T-helper 2 cell treated with Interferon-gamma antibody and Interleukin-4, amounts not matched to agents 5 μg/mL and 100 μg/mL, for 36 hours (primary cell): ENCODE measurements around the gene REXO4.
A peak's percentile ranks its signal among the peaks of the same experiment; 100 is the strongest.
"Not testable (repeated sequence)": the region's sequence is repeated elsewhere in the genome, so short reads cannot be mapped to it uniquely, and the experiment has no call there.

Experiments used
- DNase-seq: peaks from one replicate; pipeline ENCODE4 v3.0.0; 2021; ENCODE audit warnings: low spot score
- H3K27ac Mint-ChIP-seq: one replicate; pipeline ENCODE4 v1.8.0; 2021; ENCODE audit warnings: mild to moderate bottlenecking, mixed read lengths
- H3K27me3 Mint-ChIP-seq: one replicate; pipeline ENCODE4 v1.8.0; 2021; ENCODE audit warnings: low read depth, mixed read lengths
- H3K36me3 Mint-ChIP-seq: one replicate; pipeline ENCODE4 v1.8.0; 2021; ENCODE audit warnings: low read depth, mixed read lengths
- H3K4me1 Mint-ChIP-seq: one replicate; pipeline ENCODE4 v1.8.0; 2021; ENCODE audit warnings: low read depth, mixed read lengths
- H3K4me3 Mint-ChIP-seq: one replicate; pipeline ENCODE4 v1.8.0; 2022; ENCODE audit warnings: mild to moderate bottlenecking, moderate library complexity, mixed read lengths
- H3K9me3 Mint-ChIP-seq: one replicate; pipeline ENCODE4 v1.8.0; 2021; ENCODE audit warnings: mixed read lengths

REXO4 gene

DNA sequence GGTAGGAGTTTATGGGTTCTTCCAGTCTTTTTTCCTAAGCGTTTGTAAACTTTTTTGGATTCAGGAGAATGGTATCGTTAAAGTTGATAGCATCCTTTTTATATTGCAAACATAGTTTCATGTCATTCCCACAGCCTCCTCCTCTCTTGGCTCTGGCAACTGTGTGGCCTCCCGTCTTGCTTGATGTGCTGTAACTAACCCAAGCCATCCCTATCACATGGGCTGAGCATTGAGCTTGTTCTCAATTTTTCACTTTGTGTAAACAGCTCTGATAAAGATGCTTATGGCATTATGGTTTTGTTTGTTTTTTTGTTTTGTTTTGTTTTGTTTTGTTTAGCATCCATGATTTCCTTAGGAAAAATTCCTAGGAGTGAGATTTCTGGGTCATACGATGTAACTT is 37.1 kb downstream of the REXO4 start:
- H3K4me3 Mint-ChIP-seq: no peak overlapping the region

DNA sequence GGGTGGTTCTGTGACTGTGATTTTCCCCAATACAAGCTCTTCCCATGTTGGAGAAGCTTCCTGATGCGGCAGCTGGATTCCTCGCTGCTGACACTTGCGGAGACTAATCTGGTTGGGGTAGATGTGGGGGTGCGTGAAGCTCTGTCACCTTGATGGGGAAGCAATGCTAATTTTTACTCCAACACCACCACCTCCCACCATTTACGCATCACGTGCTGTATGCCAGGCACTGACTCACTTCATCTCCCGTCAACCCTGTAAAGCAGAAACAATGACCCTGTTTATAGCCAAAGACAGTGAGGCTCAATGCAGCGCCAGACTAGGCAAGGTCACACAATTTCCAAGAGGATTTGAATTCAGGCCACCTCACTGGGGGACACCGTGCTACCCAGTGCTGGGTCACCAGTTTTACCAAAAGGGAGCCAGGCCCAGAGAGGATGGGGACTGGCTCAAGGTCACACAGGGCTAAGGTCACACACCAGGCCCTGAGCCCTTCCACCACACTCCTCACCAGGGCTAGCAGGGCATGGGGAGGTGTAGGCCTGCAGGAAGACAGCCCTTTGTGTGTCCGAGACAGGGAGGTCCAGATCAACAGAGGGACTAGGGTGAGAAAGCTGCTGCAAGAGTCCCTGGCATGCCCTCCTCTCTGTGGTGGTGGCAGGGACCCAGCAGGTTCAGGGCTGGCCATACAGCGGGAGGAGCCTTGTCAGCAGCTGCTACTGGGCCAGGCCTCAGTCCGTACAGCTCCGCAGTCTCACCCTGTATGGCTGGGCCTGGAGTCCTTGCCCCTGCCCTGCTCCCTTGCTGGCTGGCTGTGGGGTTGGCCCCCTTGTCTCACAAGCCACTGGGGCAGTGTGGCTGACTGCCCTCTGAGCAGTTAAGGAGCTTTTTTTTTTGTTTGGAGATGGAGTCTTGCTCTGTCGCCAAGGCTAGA is 38.4 kb downstream of the REXO4 start:
- DNase-seq: no peak
- Mint-ChIP-seq H3K9me3 (no peaks in the 10 kb centered on the region), H3K4me1 (peaks cover 8% of the 10 kb centered on the region), H3K36me3 (peaks cover 7% of the 10 kb centered on the region), H3K27ac (no peak overlapping the region), H3K27me3 (peaks cover 5% of the 10 kb centered on the region), H3K4me3 (no peak overlapping the region)

More for the DNA sequence above, 37.1 kb downstream of the REXO4 start:
- Mint-ChIP-seq H3K4me1 (peaks cover 8% of the 10 kb centered on the region), H3K27ac (no peak overlapping the region), H3K9me3 (no peaks in the 10 kb centered on the region), H3K27me3 (peaks cover 5% of the 10 kb centered on the region), H3K36me3 (no peaks in the 10 kb centered on the region)
- no peak for DNase-seq

DNA sequence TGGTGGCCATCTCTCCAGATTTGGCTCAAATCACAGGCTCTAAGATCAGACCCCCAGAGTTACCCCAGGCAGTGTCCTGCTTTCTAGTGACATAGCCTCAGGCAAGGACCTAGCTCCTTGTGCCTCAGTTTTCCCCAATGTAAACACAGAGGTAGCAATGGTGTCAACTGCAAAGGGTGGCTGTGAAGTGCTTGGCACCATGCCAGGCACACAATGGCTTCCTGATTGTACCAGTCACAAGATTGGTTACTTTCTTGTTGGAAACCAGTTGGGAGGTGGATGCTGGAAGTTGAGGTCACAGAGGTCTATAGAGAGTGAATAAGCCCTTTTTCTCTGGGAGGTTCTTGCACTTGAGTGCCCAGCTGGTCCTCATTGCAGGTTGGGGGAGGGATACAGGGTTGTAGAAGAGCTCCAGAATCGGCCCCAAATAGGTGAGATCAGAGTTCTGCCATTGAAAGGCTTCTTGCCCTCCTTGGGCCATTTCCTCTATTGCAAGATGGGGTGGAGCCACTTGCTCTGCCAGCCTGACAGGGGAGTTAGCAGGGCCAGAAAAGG is 39.3 kb downstream of the REXO4 start:
- Mint-ChIP-seq H3K27me3 (peaks cover 5% of the 10 kb centered on the region), H3K27ac (no peak overlapping the region), H3K4me3 (no peak overlapping the region), H3K4me1 (peaks cover 8% of the 10 kb centered on the region), H3K9me3 (no peaks in the 10 kb centered on the region), H3K36me3 (peaks cover 12% of the 10 kb centered on the region)
- no peak for DNase-seq

DNA sequence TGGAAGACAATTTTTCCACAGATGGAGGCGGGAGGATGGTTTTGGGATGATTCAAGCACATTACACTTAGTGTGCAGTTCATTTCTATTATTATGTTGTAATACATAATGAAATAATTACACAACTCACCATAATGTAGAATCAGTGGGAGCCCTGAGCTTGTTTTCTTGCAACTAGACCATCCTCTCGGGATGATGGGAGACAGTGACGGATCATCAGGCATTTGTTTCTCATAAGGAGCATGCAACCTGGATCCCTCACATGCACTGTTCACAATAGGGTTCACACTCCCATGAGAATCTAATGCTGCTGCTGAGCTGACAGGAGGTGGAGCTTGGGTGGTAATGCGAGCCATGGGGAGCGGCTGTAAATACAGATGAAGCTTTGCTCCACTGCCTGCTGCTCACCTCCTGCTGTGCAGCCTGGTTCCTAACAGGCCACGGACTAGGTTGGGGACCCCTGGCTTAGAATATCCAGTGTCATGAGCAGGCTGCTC is 40.0 kb downstream of the REXO4 start:
- no peak overlapping the region for H3K27ac Mint-ChIP-seq
- peaks cover 5% of the 10 kb centered on the region for H3K27me3 Mint-ChIP-seq
- peaks cover 18% of the 10 kb centered on the region for H3K36me3 Mint-ChIP-seq
- H3K4me3 Mint-ChIP-seq: no peak overlapping the region
- no peak for DNase-seq
- H3K9me3 Mint-ChIP-seq: no peaks in the 10 kb centered on the region
- H3K4me1 Mint-ChIP-seq: peaks cover 14% of the 10 kb centered on the region

DNA sequence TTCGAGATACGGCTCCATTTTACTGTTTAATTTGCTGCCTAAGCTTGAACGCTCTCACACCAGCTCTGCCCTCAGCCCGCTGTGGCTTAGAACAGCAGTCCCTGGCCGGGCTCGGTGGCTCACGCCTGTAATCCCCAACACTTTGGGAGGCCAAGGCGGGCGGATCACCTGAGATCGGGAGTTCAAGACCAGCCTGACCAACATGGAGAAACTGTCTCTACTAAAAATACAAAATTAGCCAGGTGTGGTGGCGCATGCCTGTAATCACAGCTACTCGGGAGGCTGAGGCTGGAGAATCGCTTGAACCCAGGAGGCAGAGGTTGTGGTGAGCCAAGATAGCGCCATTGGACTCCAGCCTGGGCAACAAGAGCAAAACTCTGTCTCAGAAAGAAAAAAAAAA is 40.5 kb downstream of the REXO4 start:
- not testable (repeated sequence) for DNase-seq, H3K9me3 Mint-ChIP-seq, H3K27me3 Mint-ChIP-seq, H3K27ac Mint-ChIP-seq
- Mint-ChIP-seq H3K4me1 (peaks cover 19% of the 10 kb centered on the region), H3K36me3 (peaks cover 23% of the 10 kb centered on the region), H3K4me3 (peak overlapping the region; percentile 61)

DNA sequence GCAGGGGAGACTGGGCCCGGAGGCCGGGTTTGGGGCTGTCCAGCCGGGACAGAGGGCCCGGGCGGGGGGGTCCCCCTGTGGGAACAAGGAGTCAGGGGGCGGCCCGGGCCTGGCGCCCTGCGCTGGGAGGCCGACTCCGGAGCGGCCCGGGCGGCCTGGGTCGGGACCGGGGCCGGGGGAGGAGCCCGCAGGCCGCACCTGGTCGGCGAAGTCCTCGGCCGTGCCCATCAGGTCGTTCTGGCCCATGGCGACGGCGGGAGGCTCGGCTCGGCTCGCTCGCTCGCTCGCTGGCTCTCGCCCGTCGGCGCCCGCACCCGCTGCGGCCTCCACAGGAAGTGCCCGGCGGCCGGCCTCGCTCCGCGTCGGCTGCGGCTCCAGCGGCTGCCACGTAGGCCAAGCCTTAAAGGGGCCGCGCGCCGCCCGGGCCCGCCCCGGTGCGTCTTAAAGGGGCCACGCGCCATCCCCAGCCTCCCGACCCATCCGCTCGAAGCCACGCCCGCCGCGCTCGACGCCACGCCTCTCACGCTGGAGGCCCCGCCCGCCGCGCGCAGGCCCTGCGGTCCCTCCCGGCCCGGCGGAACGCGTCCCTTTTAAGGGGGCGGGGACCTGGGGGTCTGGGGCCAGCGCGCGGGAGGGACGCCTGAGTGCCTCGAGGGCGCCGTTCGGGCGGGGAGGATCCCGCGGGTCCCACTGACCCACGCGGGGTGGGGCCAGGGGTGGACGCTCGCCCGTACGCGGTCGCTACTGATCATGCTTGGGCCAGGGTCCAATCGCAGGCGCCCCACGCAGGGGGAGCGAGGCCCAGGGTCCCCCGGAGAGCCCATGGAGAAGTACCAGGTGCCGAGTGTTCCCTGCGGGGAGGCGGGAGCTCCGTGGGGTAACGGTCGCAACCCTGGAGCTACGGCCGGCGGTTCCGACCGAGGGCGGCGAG is 41.8 kb downstream of the REXO4 start, which contains the start of the genes STKLD1 and SURF4:
STKLD1 (plus strand) TSS at position 643 of the 931 bp plus-strand sequence; CDS start at position 751, 108 bp downstream.
SURF4 (minus strand) TSS at position 337 of the 931 bp plus-strand sequence; CDS start at position 246, 91 bp downstream.
- Mint-ChIP-seq H3K9me3 (no peaks in the 10 kb centered on the region), H3K4me3 (peak within 1 kb of the TSS; percentile 89), H3K27ac (peak within 1 kb of the TSS; percentile 98), H3K36me3 (peaks cover 31% of the 10 kb centered on the region), H3K4me1 (peaks cover 29% of the 10 kb centered on the region), H3K27me3 (peaks cover 5% of the 10 kb centered on the region)
- peak; percentile 97 for DNase-seq

DNA sequence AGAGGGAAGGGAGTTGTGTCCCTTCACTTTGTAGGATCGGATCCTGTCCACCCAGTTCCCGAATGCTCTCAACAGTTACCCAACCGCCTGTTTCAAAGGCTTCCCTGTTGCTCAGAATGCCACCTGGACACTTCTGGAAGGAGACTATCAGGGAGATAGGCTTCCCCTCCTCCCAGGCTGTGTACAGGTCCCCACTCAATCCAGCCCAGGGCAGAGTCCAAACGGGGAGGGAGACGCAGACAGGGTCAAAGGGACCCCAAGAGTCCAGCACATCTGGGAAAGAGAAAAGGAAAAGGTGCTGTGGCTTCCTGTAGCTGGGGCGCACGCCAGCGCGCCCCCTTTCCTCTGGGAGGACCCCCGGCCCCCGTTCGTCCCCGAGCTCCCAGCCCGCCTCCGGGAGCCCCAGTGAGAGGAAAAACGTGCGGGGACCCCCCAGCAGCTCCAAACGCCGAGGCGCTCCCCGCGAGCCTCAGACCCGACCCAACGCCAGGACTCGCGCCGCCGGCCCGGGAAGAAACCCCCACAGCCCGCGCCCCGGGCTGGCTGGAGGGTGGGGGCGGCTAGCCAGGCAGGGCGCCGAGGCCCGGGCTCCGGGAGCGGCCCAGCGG is 42.6 kb downstream of the REXO4 start:
- H3K27ac Mint-ChIP-seq: peak overlapping the region; percentile 98
- peaks cover 5% of the 10 kb centered on the region for H3K27me3 Mint-ChIP-seq
- DNase-seq: no peak
- peak overlapping the region; percentile 89 for H3K4me3 Mint-ChIP-seq
- peaks cover 38% of the 10 kb centered on the region for H3K36me3 Mint-ChIP-seq
- H3K4me1 Mint-ChIP-seq: peaks cover 37% of the 10 kb centered on the region
- no peaks in the 10 kb centered on the region for H3K9me3 Mint-ChIP-seq

DNA sequence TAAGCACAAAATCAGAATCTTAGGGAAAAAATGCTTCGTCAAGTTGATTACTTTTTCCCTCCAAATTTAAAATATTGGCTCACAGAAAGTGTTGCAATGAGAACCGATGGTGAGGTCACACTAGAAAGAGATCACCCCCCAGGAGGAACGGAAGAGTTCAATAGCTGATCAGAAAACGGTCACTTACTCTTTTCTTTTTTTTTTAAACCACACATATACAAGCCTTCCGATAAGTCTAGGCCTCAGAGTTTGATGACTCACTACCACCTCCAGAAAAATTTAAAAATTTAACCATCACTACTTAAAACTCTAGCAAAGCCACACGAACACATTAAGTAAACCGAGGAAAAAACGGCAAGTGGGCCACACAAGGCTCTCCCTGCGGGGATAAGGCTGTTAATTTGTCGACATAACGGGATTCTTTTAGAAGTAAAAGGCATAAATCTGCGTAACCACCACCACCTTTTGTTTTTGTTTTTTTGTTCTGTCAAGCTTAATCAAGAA is 43.1 kb downstream of the REXO4 start:
- peaks cover 43% of the 10 kb centered on the region for H3K4me1 Mint-ChIP-seq
- peaks cover 5% of the 10 kb centered on the region for H3K27me3 Mint-ChIP-seq
- H3K36me3 Mint-ChIP-seq: peaks cover 44% of the 10 kb centered on the region
- H3K4me3 Mint-ChIP-seq: peak overlapping the region; percentile 89
- DNase-seq: peak; percentile 39
- H3K9me3 Mint-ChIP-seq: no peaks in the 10 kb centered on the region
- H3K27ac Mint-ChIP-seq: peak overlapping the region; percentile 98

DNA sequence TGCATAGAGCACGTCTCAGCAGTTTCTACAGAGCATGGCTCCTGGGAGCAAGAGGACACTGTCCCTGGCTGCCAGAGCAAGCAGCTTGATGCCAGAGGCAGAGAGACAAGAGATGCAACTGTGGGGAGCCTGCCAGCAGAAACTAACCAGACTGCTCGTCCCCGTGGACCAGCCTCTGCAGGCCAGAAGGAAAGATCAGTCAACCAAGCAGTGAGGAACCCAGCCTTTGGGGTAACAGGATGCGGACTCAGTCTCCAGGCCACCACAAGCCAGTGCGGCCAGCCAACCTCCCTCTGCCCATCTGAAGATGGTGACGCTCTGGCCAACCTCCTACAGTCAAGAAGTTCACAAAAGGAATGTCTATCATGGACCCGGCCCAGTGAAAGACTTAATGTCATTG is 45.7 kb downstream of the REXO4 start:
- H3K36me3 Mint-ChIP-seq: peaks cover 57% of the 10 kb centered on the region
- peaks cover under 1% of the 10 kb centered on the region for H3K27me3 Mint-ChIP-seq
- H3K9me3 Mint-ChIP-seq: no peaks in the 10 kb centered on the region
- H3K4me1 Mint-ChIP-seq: peaks cover 49% of the 10 kb centered on the region
- H3K27ac Mint-ChIP-seq: peak overlapping the region; percentile 85
- DNase-seq: no peak
- H3K4me3 Mint-ChIP-seq: peak overlapping the region; percentile 67

DNA sequence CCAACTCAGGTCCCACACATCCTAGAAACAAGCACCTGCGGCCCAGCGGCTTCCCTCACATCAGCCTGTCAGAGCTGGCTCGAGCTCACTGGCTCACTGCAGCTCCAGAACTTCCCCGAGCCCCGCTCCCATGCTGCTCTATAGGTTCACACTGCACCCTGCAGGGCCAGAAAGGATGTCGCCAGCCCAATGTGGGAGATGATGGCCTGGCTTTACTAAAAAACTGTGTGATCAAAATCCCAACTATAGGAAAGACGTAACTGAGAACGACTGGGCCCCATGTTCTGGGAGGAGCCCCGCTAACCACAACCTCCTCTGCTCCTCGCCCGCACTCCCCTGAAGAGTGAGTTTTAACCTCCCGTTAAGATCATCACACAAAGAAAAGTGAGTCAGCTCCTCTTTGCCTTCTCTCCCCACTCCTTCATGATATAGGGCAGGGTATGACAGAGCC is 46.5 kb downstream of the REXO4 start:
- Mint-ChIP-seq H3K36me3 (peaks cover 61% of the 10 kb centered on the region), H3K4me3 (peak overlapping the region; percentile 67), H3K9me3 (no peaks in the 10 kb centered on the region), H3K27me3 (no peaks in the 10 kb centered on the region), H3K4me1 (peaks cover 50% of the 10 kb centered on the region), H3K27ac (peak overlapping the region; percentile 85)
- DNase-seq: peak; percentile 87

DNA sequence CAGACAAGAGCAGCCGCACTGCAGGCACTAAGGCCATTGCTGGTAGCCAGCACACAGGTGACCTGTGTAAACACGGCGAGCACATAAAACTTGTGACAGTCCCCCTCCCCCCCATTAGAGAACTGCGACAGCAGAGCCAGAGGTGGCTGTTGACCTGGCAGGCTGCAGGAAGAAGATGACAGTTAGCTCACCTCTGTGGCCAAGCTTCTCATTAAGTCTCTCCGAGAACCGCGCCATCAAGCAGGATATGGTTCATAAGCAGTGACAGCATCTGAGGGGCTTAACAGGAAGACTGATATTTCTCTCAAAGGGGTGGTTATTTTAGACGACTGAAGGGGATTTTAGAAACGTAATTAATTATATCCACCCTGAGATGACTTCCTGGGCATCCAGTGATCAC is 47.1 kb downstream of the REXO4 start:
- Mint-ChIP-seq H3K27ac (peak overlapping the region; percentile 85), H3K4me3 (peak overlapping the region; percentile 67), H3K9me3 (no peaks in the 10 kb centered on the region), H3K27me3 (no peaks in the 10 kb centered on the region), H3K36me3 (peaks cover 67% of the 10 kb centered on the region), H3K4me1 (peaks cover 50% of the 10 kb centered on the region)
- no peak for DNase-seq

DNA sequence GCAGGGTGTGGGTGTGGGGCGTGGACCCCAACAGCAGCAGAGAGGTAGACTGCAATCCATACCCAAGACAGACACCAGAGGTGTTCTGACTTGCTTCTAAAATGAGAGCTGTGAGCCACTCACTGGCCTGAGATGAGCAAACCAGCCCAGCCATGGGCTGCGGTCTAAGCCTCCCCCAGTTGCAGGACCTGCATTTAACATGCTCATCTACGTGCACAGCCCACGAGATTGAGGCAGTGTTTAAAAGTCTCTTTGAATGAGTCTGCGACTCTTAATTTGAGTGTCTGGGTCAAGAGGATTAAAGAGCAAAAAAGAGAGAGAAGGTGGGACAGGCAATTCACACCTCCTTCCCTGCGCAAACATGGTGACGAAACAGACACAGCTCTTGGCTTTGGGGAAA is 47.9 kb downstream of the REXO4 start:
- no peaks in the 10 kb centered on the region for H3K9me3 Mint-ChIP-seq
- H3K27me3 Mint-ChIP-seq: no peaks in the 10 kb centered on the region
- peaks cover 50% of the 10 kb centered on the region for H3K4me1 Mint-ChIP-seq
- no peak for DNase-seq
- H3K36me3 Mint-ChIP-seq: peaks cover 70% of the 10 kb centered on the region
- peak overlapping the region; percentile 67 for H3K4me3 Mint-ChIP-seq
- peak overlapping the region; percentile 85 for H3K27ac Mint-ChIP-seq

DNA sequence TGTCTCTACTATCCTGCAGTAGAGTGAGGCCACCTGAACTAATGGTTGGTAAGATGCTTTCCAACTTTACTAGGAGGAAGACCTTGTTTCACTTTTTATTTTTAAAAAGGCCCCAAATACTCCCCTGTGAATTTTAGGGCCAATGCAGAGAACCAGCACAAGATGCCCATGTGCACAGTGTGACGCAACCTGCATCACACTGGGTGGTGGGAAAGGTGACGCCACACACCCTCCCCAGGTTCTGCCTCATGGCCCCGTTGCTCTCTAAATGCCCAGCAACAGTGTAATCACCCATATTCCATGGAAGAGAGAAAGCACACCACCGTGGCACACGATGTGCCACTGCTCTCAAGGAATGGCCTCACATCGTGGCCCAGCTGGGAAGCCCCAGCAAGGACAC is 48.4 kb downstream of the REXO4 start:
- no peak for DNase-seq
- H3K27me3 Mint-ChIP-seq: no peaks in the 10 kb centered on the region
- H3K27ac Mint-ChIP-seq: peak overlapping the region; percentile 85
- peaks cover 50% of the 10 kb centered on the region for H3K4me1 Mint-ChIP-seq
- H3K36me3 Mint-ChIP-seq: peaks cover 66% of the 10 kb centered on the region
- peak overlapping the region; percentile 67 for H3K4me3 Mint-ChIP-seq
- H3K9me3 Mint-ChIP-seq: no peaks in the 10 kb centered on the region
